Measurements from ENCODE around the gene LEO1. TPM values are rescaled to one million over a fixed set of nuclear protein-coding genes. Genes with fewer than 3 reads are reported as not detected.

The LEO1 gene
- total and polyA plus RNA-seq, 10 of the 15 experiments (the other 5 are each of a cell fraction or from before 2014, with no cell fraction given) = 13.6 to 50.6 (median 32.4) TPM

- TF ChIP-seq CUX1 (IDR thresholded peaks at IDR 0.05; ENCODE audit: insufficient replicate concordance, low read depth, low read length) (no peak), IRF5 (IDR thresholded peaks at IDR 0.05; ENCODE audit: borderline replicate concordance) (no peak), ASH2L (IDR thresholded peaks at IDR 0.05; ENCODE audit: borderline replicate concordance, low read depth) (no peak), CTCF (IDR thresholded peaks at IDR 0.05 in 2 of 3, conservative IDR thresholded peaks at IDR 0.05 in 1 of 3; ENCODE audit: control insufficient read depth in 2 of 3, extremely low read depth in 1 of 3, insufficient read depth in 1 of 3, low read depth in 3 of 3, low read length in 3 of 3) (no peak), GATAD2B (conservative IDR thresholded peaks at IDR 0.05; ENCODE audit: low read depth) (peak; percentile 77; the same call in 1 of the 2 replicates), TBL1XR1 (IDR thresholded peaks at IDR 0.05; ENCODE audit: low read depth, low read length) (no peak), SMAD1 (IDR thresholded peaks at IDR 0.05; ENCODE audit: low read depth, partially characterized antibody) (peak; percentile 13), CREM (IDR thresholded peaks at IDR 0.05; ENCODE audit: low read depth) (0 out of 2 replicates have a peak, but pooled peaks have one; percentile 1), SUZ12 (IDR thresholded peaks at IDR 0.05; ENCODE audit: unreplicated experiment) (no peak), BHLHE40 (IDR thresholded peaks at IDR 0.05; ENCODE audit: borderline replicate concordance in 1 of 2, low read depth in 2 of 2, low read length in 1 of 2) (no peak), RUNX3 (IDR thresholded peaks at IDR 0.05; ENCODE audit: low read length) (0 out of 2 replicates have a peak, but pooled peaks have one; percentile 5), ZNF687 (IDR thresholded peaks at IDR 0.05) (no peak), NFIC (IDR thresholded peaks at IDR 0.05; ENCODE audit: low read depth, low read length) (peak; percentile 6; the same call in 1 of the 2 replicates)
These were observed 35.2 kb upstream of the LEO1 start (continued) for GRCh38 chr15:52006702-52007340.
